OCI-M2 (cell line): ENCODE results near the gene TRIL.

Experiments
- DNase-seq: peaks from one replicate; lab custom pipeline; 2025; ENCODE audit not compliant: unreplicated experiment; lab: John Stamatoyannopoulos, UW

The TRIL gene

GRCh38 chr7:28941633-28942032, 16.5 kb downstream of the TRIL start:
- DNase-seq = no peak

GRCh38 chr7:28940741-28941384, 17.3 kb downstream of the TRIL start:
- no peak for DNase-seq

GRCh38 chr7:28939844-28940544, 18.1 kb downstream of the TRIL start:
- DNase-seq = no peak

- no peak for DNase-seq
These were observed 18.8 kb downstream of the TRIL start for GRCh38 chr7:28939367-28939766.

GRCh38 chr7:28937619-28938018, 20.5 kb downstream of the TRIL start:
- no peak for DNase-seq

GRCh38 chr7:28937103-28937502, 21.0 kb downstream of the TRIL start:
- no peak for DNase-seq

- DNase-seq = no peak
These were observed 24.2 kb downstream of the TRIL start for GRCh38 chr7:28933846-28934320.

GRCh38 chr7:28931565-28931964, 26.6 kb downstream of the TRIL start:
- no peak for DNase-seq

- peak; percentile 45 for DNase-seq
These were observed 31.1 kb downstream of the TRIL start for GRCh38 chr7:28926871-28927597.

GRCh38 chr7:28922624-28923331, 35.4 kb downstream of the TRIL start:
- DNase-seq = peak; percentile 22

- peak; percentile 17 for DNase-seq
These were observed 36.3 kb downstream of the TRIL start for GRCh38 chr7:28921822-28922221.

GRCh38 chr7:28920424-28920823, 37.7 kb downstream of the TRIL start:
- DNase-seq = no peak

- no peak for DNase-seq
These were observed 38.6 kb downstream of the TRIL start for GRCh38 chr7:28919510-28919909.

GRCh38 chr7:28908775-28909174, 49.4 kb downstream of the TRIL start:
- DNase-seq = no peak

- no peak for DNase-seq
These were observed 52.7 kb downstream of the TRIL start for GRCh38 chr7:28905464-28905863.

- no peak for DNase-seq
These were observed 53.5 kb downstream of the TRIL start for GRCh38 chr7:28904578-28905048.

GRCh38 chr7:28903730-28904577, 54.2 kb downstream of the TRIL start:
- DNase-seq = no peak
